A172 (cell line): ENCODE data around the gene KNDC1. TPM values are rescaled to one million over a fixed set of nuclear protein-coding genes. Genes with fewer than 3 reads are reported as not detected.
"Not testable (repeated sequence)": the region's sequence is repeated elsewhere in the genome, so short reads cannot be mapped to it uniquely, and the experiment has no call there.

Source experiments
- DNase-seq: peaks from one replicate; pipeline ENCODE4 v3.0.0-alpha.2; 2015; ENCODE audit warnings: low spot score
- total RNA-seq: library from RNA; depleted of rRNA; stranded (reverse); fragments of >200 nt; shearing (Covaris generic); gene quantifications from 2 replicates; pipeline ENCODE4 v1.2.3, GENCODE V29; 2014

The KNDC1 gene
- total RNA-seq, 1 experiment from 2014 or later: 3.2 TPM

GRCh38 chr10:133258818-133259601 lies 99.0 kb downstream of the KNDC1 start:
- peak; percentile 98 for DNase-seq

GRCh38 chr10:133259602-133259989 lies 99.6 kb downstream of the KNDC1 start:
- peak; percentile 38 for DNase-seq

- DNase-seq: peak; percentile 37
Observed at GRCh38 chr10:133260895-133261725, 101.1 kb downstream of the KNDC1 start.

DNA sequence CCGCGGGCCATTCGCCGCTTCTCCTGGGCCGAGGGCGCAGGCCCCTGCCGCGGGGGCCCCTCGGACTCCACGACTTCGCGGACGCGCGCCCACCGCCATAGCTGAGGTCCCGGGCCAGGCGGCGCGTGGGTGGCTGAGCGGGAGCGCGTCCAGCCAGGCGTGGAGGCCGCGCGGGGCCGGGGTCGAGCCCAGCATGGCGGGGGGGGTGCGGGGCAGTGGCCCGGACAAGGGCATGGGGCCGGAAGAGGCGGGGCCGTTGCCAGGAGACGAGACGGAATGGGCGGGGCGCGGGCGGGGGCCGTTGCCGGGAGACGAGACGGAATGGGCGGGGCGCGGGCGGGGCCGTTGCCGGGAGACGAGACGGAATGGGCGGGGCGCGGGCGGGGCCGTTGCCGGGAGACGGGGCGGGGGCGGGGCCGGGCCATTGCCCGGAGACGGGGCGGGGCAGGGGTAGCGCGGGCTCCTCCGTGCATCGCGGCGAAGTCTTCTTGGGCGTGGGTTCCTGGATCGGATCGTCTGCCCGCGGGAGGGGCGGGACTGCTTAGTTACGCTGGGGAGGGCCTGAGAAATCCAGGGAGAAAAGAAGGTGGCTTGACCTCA lies 101.8 kb downstream of the KNDC1 start:
- DNase-seq: peak; percentile 22

DNA sequence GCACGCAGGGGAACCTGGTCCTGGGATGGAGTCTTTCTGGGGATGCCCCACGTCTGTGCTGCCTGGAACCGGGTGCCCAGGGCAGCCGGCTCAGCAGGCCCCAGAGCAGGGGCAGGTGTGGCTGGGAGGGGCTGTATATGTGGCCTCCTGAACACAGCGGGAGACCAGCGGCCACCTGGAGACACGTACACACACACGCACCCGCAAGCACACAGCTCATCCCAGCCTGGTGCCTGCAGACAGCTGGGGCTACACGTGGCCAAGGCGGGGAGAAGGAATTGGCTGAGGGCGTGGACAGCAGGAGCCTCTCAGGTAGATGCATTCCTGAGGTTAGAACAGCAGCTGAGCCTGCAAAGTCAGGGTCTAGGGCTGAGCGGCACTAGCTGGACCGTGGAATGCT lies 102.7 kb downstream of the KNDC1 start:
- no peak for DNase-seq

- DNase-seq: no peak
Observed at GRCh38 chr10:133263674-133264073, 103.7 kb downstream of the KNDC1 start.

DNA sequence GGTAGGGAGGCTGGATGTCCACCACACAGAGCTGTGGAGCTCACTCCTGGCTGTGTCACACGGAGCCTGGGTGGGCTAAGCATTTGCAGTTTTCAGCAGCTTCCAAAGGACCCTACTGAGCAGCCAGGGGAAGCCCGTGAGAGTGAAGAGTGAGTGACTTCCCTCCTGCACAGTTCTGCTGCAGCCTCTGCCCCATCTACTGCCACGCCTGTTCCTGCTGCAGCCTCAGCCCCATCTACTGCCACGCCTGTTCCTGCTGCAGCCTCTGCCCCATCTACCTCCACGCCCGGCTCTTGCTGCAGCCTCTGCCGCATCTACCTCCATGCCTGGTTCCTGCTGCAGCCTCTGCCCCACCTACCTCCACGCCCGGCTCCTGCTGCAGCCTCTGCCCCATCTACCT lies 104.4 kb downstream of the KNDC1 start:
- peak; percentile 16 for DNase-seq

DNA sequence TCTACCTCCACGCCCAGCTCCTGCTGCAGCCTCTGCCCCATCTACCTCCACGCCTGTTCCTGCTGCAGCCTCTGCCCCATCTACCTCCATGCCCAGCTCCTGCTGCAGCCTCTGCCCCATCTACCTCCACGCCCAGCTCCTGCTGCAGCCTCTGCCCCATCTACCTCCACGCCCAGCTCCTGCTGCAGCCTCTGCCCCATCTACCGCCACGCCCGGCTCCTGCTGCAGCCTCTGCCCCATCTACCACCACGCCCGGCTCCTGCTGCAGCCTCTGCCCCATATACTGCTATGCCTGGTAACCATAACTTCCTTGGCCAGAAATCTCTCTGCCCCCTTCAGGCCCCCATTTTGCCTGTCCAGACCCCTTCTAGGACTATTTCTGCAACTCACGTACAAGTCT lies 105.0 kb downstream of the KNDC1 start:
- not testable (repeated sequence) for DNase-seq

GRCh38 chr10:133266056-133266795 lies 106.2 kb downstream of the KNDC1 start:
- no peak for DNase-seq

DNA sequence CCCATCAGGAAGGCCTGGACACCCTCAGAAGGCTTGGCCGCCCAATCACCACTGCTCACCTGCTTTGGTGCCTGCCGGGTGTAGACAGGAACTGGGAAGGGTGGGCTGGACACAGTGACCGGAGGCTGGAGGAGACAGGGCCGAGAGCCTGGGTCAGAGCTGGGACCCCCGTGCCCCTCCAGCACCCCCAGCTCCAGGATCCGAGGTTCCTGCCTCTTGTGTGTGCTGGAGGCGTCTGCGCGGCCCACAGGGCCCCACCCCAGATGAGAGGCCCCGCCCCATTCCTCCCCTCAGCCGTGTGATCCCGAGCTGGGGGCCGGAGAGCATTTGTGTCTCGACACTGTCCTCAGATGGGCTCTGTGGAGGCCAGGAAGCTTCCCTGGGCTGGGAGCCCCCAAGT lies 107.3 kb downstream of the KNDC1 start:
- no peak for DNase-seq

DNA sequence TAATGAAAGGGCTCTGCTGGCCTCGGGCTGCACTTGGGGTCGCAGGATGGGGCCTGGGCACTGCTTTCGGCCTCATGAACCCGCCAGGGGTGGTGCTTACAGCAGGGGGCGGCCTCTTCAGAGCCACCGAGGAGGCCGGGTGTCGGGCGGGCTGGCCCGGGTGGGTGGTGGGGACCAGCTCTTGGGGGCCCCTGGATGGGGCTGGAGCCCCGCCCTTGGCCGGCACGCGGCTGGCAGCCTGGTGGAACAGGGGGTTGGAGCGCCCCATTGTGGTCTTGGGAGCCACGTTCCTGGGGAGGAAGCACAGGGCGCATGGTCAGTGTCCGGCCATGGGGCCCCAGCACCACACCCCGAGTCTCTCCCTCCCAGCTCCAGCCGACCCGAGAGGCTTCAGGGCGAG lies 107.8 kb downstream of the KNDC1 start:
- no peak for DNase-seq

GRCh38 chr10:133268532-133268931 lies 108.5 kb downstream of the KNDC1 start:
- no peak for DNase-seq

DNA sequence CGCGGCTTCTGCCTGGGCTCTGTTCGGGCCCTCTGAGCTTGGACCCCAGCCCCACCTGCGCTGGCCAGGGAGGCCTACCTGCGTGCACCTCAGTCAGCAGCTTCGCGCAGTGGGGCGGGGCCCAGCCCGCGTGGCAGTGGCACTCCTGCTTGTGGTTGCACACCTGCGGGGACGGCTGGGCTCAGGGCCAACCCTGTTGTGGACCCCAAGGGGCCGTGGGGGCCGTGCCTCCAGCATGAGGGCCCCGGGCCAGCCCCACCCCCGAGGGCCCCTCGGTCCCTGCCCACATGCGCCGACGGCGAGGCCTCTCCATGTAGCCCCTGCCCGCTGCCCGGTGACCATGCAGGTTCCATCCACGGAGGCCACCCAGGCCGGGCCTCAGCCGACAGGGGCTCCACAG lies 109.3 kb downstream of the KNDC1 start:
- DNase-seq: no peak

- DNase-seq: no peak
Observed at GRCh38 chr10:133270204-133270603, 110.2 kb downstream of the KNDC1 start.

GRCh38 chr10:133270773-133271297 lies 110.8 kb downstream of the KNDC1 start:
- DNase-seq: no peak

DNA sequence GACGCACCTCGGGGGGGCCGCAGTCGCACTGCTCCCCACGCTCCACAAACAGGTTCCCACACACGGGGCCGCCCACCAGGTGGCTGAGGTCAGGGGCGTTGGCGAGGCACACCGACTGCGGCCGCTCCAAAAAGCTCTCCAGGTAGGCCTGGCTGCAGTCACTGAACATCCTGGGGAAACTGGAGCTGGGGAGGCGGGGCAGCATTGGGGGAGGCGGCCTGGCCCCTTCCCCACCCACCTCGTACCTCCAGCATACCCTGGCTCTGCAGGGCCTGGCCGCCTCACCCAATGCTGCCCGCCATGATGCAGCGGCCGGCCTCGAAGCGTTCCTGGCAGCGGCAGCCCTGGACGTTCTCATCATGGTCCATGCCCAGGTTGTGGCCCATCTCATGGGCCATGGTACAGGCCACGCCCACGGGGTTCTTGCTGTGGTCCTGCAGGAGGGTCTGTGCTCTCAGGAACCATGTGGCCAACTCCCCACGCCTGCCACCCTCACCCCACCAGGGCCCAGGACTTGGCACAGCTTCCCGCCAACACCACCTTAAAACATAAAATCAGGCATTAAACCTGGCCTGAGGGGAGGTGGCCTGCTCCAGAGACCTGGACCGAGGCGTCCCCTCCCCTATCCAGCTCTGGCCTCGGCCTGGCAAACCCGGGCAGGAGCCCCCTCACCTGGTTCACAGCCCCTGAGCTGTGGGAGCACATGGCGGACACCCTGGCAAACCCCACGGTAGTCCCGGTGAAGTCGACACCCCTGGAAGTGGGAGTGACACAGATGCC lies 111.7 kb downstream of the KNDC1 start:
- no peak for DNase-seq

- DNase-seq: no peak
Observed at GRCh38 chr10:133272301-133272963, 112.4 kb downstream of the KNDC1 start.

DNA sequence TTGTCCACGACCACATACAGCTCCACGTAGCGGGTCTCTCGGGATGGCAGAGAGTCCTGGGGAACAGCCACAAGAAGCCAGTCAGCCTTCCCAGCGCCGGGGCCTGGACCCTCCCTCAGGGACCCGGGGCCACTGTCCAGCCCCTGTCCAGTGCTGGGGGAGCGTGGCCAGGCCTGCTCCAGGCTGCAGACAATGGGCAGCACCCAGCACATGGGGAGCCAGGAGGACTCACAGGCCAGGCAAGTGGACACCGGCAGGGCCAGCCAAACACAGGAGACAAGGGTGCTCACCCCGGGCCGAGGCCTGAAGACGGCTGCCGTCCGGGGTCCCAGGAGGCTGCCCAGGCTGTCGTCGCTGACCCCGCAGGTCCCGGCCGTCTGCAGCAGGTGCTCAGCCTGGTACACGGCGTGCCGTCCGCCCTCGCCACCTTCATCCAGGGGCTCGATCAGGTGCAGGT lies 113.0 kb downstream of the KNDC1 start:
- no peak for DNase-seq

DNA sequence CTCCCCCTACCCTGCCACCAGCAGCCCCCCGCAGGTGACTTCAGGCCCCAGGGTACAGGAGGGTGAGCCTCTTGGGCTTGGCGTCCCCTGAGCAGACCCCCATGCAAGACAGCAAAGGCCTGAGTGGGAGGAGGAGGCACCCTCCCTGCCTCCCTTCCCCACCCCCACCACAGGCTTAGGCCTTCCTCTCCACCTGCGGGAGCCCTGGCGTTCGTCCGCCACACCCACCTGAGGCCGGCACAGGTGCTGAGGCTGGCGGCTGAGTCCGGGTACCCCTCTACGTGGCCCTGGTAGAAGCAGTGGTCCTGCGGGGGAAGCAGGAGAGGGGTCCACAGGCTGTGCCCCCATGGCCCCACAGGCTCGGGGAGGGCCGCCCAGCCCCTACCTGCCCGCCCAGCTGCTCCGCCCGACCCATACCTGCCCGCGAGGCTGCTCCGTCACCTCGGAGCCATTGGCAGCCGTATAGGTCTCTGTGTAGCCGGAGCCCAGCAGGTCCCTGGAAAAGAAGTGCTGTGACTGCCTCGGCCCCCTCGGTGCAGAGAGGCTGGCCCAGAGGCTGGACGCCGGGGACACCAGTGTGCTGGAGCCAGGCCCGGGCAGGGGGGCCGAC lies 113.6 kb downstream of the KNDC1 start:
- DNase-seq: no peak
